RWPE1 (cell line): ENCODE measurements around the gene PAGE2B.
A peak's percentile ranks its signal among the peaks of the same experiment; 100 is the strongest.
"Not testable (repeated sequence)": the region's sequence is repeated elsewhere in the genome, so short reads cannot be mapped to it uniquely, and the experiment has no call there.

Source experiments
- CTCF ChIA-PET: fragments of 350-600 bp; sonication (Branson Sonifier 250); formaldehyde crosslinking; extraction: SDS; loops from one replicate; lab custom pipeline; 2021; lab: Yijun Ruan, JAX
- POLR2A ChIA-PET: fragments of 400-600 bp; formaldehyde crosslinking; extraction: SDS; loops from one replicate; lab custom pipeline; 2020; ENCODE audit warnings: antibody characterized with exemption; ENCODE audit not compliant: low non-redundant PET; lab: Yijun Ruan, JAX
- DNase-seq: peaks from one replicate; pipeline ENCODE4 v3.0.0; 2012; ENCODE audit warnings: low spot score
- H3K27ac ChIP-seq: fragments of 450-650 bp; 2 replicates; pipeline ENCODE4 v1.5.1; 2017
- CTCF ChIP-seq: fragments of 450-650 bp; conservative IDR thresholded peaks from 2 replicates; pipeline ENCODE4 v1.5.1; 2017; ENCODE audit warnings: low read depth, mild to moderate bottlenecking

PAGE2B gene

DNA sequence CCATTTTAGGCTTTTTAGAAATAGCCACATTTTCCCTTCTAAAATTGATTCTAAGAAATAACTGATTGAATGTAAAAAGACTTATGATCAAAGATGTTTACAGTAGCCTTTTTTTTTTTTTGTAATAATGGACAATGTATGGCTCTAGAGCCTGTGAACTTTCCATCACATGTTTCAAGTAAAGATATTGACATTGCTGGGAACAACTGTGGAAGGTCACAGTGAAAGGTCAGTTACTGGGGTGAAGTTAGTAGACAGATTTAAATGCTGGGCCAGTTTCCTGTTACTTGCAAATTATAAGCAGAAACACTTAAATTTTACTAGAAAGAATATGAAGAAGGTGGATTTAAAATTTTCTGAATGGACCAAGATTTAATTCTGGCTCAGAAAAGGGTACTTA lies 32.4 kb downstream of the PAGE2B start:
- ChIA-PET CTCF (no interaction called here), POLR2A (no interaction called here)
- TF ChIP-seq CTCF: no peak
- H3K27ac ChIP-seq: no peak overlapping the region
- no peak for DNase-seq

- ChIA-PET CTCF (no interaction called here), POLR2A (no interaction called here)
- H3K27ac ChIP-seq: no peak overlapping the region
- DNase-seq: peak; percentile 1
- TF ChIP-seq CTCF: no peak
Measured at GRCh38 chrX:55107911-55108310, 33.1 kb downstream of the PAGE2B start.

DNA sequence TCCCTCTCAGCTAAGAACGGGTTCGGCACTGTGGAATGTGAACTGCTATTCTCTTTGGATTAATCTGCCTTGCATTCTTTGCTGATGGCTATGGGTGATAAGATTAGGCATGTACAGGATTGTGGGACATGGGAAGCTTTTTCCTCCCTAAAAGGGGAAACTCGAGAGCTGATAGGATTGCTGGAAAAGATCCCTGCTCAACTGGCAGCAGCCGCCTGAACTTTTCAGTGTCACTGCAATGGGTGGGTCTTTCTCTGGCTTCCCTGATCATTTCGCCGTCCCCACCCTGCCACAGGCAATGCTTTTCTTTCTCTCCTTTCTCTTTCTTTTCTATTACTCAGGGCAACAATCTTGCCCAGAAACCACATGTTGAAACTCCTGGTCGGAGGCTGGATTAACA lies 34.5 kb downstream of the PAGE2B start:
- ChIA-PET CTCF (no interaction called here), POLR2A (no interaction called here)
- H3K27ac ChIP-seq: no peak overlapping the region
- DNase-seq: no peak
- no peak for TF ChIP-seq CTCF

DNA sequence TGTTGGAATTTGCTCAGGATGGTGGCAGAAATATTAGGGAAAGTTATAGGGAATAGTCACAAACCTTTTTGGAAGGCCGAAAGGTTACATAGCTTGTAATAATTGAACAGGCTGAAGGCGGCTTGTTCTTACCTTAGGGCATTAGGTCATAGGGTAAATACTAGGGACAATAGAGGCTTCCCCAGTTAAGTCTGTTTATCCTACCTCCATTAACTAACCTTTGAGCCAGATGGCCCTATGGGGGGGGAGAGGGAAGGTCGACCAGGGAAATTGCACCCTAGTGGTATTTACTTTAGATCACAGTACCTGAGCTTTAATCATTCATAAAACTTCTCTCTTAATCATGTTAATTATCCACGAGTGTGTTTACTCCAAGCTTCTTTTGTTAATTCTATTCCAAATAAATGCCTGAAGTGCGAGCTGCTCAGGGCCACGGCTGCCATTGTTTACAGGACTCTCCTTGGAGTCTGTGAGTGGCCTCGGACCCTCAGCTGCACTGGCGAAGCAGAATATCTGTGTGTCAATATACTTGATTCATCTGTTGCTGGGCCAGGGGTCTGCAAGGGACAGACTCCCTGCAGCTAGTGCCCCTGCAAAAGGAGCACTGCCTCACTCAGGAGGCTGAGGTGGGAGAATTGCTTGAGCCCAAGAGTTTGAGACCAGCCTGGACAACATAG lies 36.9 kb downstream of the PAGE2B start:
- TF ChIP-seq CTCF: no peak
- ChIA-PET POLR2A (no interaction called here), CTCF (no interaction called here)
- no peak for DNase-seq
- no peak overlapping the region for H3K27ac ChIP-seq

GRCh38 chrX:55116589-55116988 lies 41.8 kb downstream of the PAGE2B start:
- DNase-seq, H3K27ac ChIP-seq, POLR2A ChIA-PET, CTCF ChIA-PET: not testable (repeated sequence)

- H3K27ac ChIP-seq: no peak overlapping the region
- CTCF ChIA-PET: interaction anchor here (0.6 kb wide), 1 partner anchor 59 kb away, joined by 3 read pairs; no protein-coding TSS in a partner anchor
- TF ChIP-seq CTCF: no peak
- POLR2A ChIA-PET: no interaction called here
- DNase-seq: no peak
Measured at GRCh38 chrX:55118574-55118973, 43.7 kb downstream of the PAGE2B start.

GRCh38 chrX:55119271-55119670 lies 44.4 kb downstream of the PAGE2B start:
- ChIA-PET POLR2A (no interaction called here), CTCF (no interaction called here)
- no peak for DNase-seq
- H3K27ac ChIP-seq: no peak overlapping the region
- no peak for TF ChIP-seq CTCF
